Kidney epithelial cell (primary cell): ENCODE measurements around the gene SLC38A6. TPM values are rescaled to one million over a fixed set of nuclear protein-coding genes. Genes with fewer than 3 reads are reported as not detected.

Experiments
- DNase-seq: peaks from one replicate; pipeline ENCODE4 v3.0.0-alpha.2; 2010; ENCODE audit warnings: low read depth
- H3K27me3 ChIP-seq: 2 replicates; pipeline ENCODE4 v1.6.0; 2011; ENCODE audit warnings: low read length; ENCODE audit not compliant: control insufficient read depth, insufficient read depth
- H3K36me3 ChIP-seq: 2 replicates; pipeline ENCODE4 v1.5.1; 2011; ENCODE audit warnings: low read length; ENCODE audit not compliant: control insufficient read depth, insufficient read depth
- H3K4me3 ChIP-seq: 2 replicates; pipeline ENCODE4 v1.5.1; 2011; ENCODE audit warnings: low read depth, mild to moderate bottlenecking, control low read depth, low read length
- total RNA-seq: library from RNA; depleted of rRNA; stranded (reverse); fragments of >200 nt; gene quantifications from 2 replicates; pipeline ENCODE4 v1.2.3, GENCODE V29; 2015
- TF ChIP-seq, protein P1 (sequence below): IDR thresholded peaks from 2 replicates; pipeline ENCODE4 v1.5.1; 2011; ENCODE audit warnings: mild to moderate bottlenecking, moderate library complexity, low read length, control low read depth, inconsistent platforms; ENCODE audit not compliant: insufficient read depth, poor library complexity, severe bottlenecking

Gene SLC38A6
- total RNA-seq, 1 donor from 2014 or later, result 16.2 TPM

DNA sequence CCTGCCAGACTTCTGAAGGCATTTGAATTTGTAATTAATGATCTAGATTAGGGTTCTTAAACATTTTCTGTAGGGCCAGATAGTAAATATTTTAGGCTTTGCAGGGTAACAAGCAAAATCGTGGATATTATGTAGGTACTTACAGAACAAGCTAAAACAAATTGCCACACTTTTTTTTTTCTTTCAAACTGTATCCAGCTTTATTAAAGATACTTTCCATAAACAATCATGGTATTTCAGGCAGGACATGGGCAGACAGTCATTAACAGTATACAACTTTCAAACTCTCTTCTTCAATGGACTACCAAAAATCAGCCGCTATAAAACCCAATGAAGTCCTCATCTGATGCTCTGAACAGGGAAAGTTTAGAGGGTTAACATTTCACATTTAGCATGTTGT is 9.8 kb upstream of the SLC38A6 start:
- Histone ChIP-seq H3K27me3 (no peaks in the 10 kb centered on the region), H3K36me3 (no peaks in the 10 kb centered on the region), H3K4me3 (no peak overlapping the region)
- TF ChIP-seq, protein P1, sequence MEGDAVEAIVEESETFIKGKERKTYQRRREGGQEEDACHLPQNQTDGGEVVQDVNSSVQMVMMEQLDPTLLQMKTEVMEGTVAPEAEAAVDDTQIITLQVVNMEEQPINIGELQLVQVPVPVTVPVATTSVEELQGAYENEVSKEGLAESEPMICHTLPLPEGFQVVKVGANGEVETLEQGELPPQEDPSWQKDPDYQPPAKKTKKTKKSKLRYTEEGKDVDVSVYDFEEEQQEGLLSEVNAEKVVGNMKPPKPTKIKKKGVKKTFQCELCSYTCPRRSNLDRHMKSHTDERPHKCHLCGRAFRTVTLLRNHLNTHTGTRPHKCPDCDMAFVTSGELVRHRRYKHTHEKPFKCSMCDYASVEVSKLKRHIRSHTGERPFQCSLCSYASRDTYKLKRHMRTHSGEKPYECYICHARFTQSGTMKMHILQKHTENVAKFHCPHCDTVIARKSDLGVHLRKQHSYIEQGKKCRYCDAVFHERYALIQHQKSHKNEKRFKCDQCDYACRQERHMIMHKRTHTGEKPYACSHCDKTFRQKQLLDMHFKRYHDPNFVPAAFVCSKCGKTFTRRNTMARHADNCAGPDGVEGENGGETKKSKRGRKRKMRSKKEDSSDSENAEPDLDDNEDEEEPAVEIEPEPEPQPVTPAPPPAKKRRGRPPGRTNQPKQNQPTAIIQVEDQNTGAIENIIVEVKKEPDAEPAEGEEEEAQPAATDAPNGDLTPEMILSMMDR, result no peak
- no peak for DNase-seq

- DNase-seq, result no peak
- no peaks in the 10 kb centered on the region for H3K27me3 ChIP-seq
- TF ChIP-seq, protein P1, result no peak
- H3K36me3 ChIP-seq, result no peaks in the 10 kb centered on the region
- no peak overlapping the region for H3K4me3 ChIP-seq
Measured at GRCh38 chr14:60972295-60972694, 8.8 kb upstream of the SLC38A6 start.

DNA sequence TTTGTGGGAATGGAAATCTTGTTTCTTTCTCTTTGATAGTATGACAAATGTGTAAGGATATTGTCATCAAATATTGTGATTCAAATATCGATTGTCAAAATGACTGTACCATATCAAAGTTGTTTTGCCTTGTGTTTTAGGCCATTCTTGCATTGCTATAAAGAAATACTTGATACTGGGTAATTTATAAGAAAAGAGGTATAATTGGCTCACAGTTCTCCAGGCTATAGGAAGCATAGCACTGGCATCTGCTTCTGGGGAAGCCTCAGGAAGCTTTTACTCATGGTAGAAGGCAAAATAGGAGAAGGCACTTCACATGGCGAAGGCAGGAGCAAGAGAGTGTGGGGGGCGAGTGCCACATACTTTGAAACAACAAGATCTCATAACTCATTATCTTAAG is 8.0 kb upstream of the SLC38A6 start:
- no peak for DNase-seq
- Histone ChIP-seq H3K4me3 (no peak overlapping the region), H3K27me3 (no peaks in the 10 kb centered on the region), H3K36me3 (no peaks in the 10 kb centered on the region)
- TF ChIP-seq, protein P1, result no peak

GRCh38 chr14:60974090-60974651 is 6.9 kb upstream of the SLC38A6 start:
- TF ChIP-seq, protein P1, result no peak
- no peak for DNase-seq
- Histone ChIP-seq H3K27me3 (no peaks in the 10 kb centered on the region), H3K36me3 (no peaks in the 10 kb centered on the region), H3K4me3 (no peak overlapping the region)

- no peaks in the 10 kb centered on the region for H3K27me3 ChIP-seq
- H3K4me3 ChIP-seq, result no peak overlapping the region
- TF ChIP-seq, protein P1, result no peak
- no peak for DNase-seq
- no peaks in the 10 kb centered on the region for H3K36me3 ChIP-seq
Measured at GRCh38 chr14:60975551-60975950, 5.5 kb upstream of the SLC38A6 start.

DNA sequence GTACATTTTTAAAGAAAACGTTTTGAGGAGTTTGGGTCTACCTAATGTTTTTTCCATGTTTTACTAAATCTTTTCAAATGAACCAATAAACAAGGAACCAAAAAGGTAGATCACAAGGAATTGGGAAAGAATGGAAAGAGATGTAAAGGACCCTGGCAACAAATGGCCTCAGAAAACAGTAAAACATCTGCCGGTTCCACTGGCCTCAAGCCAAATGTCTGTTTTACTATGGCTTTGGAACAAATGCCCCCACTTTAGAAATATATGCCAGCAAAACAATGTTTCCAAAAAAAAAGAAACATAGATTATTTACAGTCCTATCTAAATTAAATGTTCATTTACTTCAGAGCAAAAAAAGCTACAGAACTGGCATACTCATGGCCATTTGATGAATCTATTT is 3.2 kb upstream of the SLC38A6 start:
- H3K4me3 ChIP-seq, result no peak overlapping the region
- TF ChIP-seq, protein P1, result no peak

More for the DNA sequence above, 3.2 kb upstream of the SLC38A6 start:
- Histone ChIP-seq H3K27me3 (no peaks in the 10 kb centered on the region), H3K36me3 (no peaks in the 10 kb centered on the region)
- DNase-seq, result no peak
